Endodermal cell (in vitro differentiated cells): Measurements from ENCODE around the gene ZNF813. TPM values are rescaled to one million over a fixed set of nuclear protein-coding genes. Genes with fewer than 3 reads are reported as not detected.
A peak's percentile ranks its signal among the peaks of the same experiment; 100 is the strongest.
"Not testable (repeated sequence)": the region's sequence is repeated elsewhere in the genome, so short reads cannot be mapped to it uniquely, and the experiment has no call there.

Experiments used
- DNase-seq: peaks from one replicate; pipeline ENCODE4 v3.0.0-alpha.2; 2017
- H3K27ac ChIP-seq: 2 replicates; pipeline ENCODE4 v1.5.1; 2013; ENCODE audit warnings: mild to moderate bottlenecking, low read depth, low read length, moderate library complexity
- H3K27me3 ChIP-seq: 2 replicates; pipeline ENCODE4 v1.6.1; 2013; ENCODE audit warnings: mild to moderate bottlenecking, low read length, moderate library complexity; ENCODE audit not compliant: insufficient read depth, control insufficient read depth, poor library complexity, severe bottlenecking
- H3K36me3 ChIP-seq: 2 replicates; pipeline ENCODE4 v1.7.0; 2013; ENCODE audit warnings: mild to moderate bottlenecking, low read length, moderate library complexity; ENCODE audit not compliant: control insufficient read depth, insufficient read depth
- H3K4me1 ChIP-seq: one replicate; pipeline ENCODE4 v1.7.0; 2013; ENCODE audit warnings: low read length; ENCODE audit not compliant: control insufficient read depth, insufficient read depth
- H3K4me3 ChIP-seq: 2 replicates; pipeline ENCODE4 v1.5.1; 2013; ENCODE audit warnings: mild to moderate bottlenecking, low read length, moderate library complexity
- H3K9ac ChIP-seq: 2 replicates; pipeline ENCODE4 v1.6.1; 2013; ENCODE audit warnings: mild to moderate bottlenecking, low read length, moderate library complexity; ENCODE audit not compliant: poor library complexity, severe bottlenecking; ENCODE audit errors: extremely low read depth
- H3K9me3 ChIP-seq: 2 replicates; pipeline ENCODE4 v1.6.1; 2013; ENCODE audit warnings: mild to moderate bottlenecking, low read length, moderate library complexity; ENCODE audit not compliant: control insufficient read depth
- H3K27ac Mint-ChIP-seq: 2 replicates; pipeline ENCODE4 v1.8.0; 2020; ENCODE audit warnings: mixed read lengths
- H3K27me3 Mint-ChIP-seq: 2 replicates; pipeline ENCODE4 v1.8.0; 2021; ENCODE audit warnings: mild to moderate bottlenecking, mixed read lengths; ENCODE audit not compliant: insufficient read depth
- H3K36me3 Mint-ChIP-seq: 2 replicates; pipeline ENCODE4 v1.8.0; 2020; ENCODE audit warnings: low read depth, mixed read lengths
- H3K4me1 Mint-ChIP-seq: 2 replicates; pipeline ENCODE4 v1.8.0; 2020; ENCODE audit warnings: mixed read lengths
- H3K4me3 Mint-ChIP-seq: 2 replicates; pipeline ENCODE4 v1.8.0; 2020; ENCODE audit warnings: mild to moderate bottlenecking, moderate library complexity, mixed read lengths
- H3K9me3 Mint-ChIP-seq: 2 replicates; pipeline ENCODE4 v1.8.0; 2020; ENCODE audit warnings: mild to moderate bottlenecking, mixed read lengths
- CTCF ChIP-seq: fragments of 200-600 bp; sonication (generic); conservative IDR thresholded peaks from 2 replicates; pipeline ENCODE4 v1.5.0; 2021; ENCODE audit warnings: antibody characterized with exemption, mild to moderate bottlenecking
- WGBS, 2 experiments: methylation state at CpG; one replicate each; pipeline versions ENCODE4 v1.1.5 to v1.1.7; 2013; ENCODE audit warnings: missing lambda C conversion rate in 2 of 2, mixed read lengths in 1 of 2; ENCODE audit not compliant: insufficient coverage in 1 of 2, insufficient read length in 1 of 2; 5-methylcytosine and 5-hydroxymethylcytosine counted together
- total RNA-seq, 2 donors: library from RNA; stranded (reverse); fragmentation: NEBNext Ultra II Directional in 1 of 2; extraction: Animal tissue kit (Norgen Biotek cat#: 25700) in 1 of 2; gene quantifications; 2 replicates in 1 of 2; 3 replicates in 1 of 2; pipeline ENCODE4 v1.2.1, GENCODE V29; 2021

ZNF813 gene
- total RNA-seq, 2 donors from 2014 or later = 38.7 to 58.5 TPM

- WGBS, 2 experiments = 0% methylated on average over 9 to 30 of the region's 30 CpGs
- H3K27ac Mint-ChIP-seq = peak overlapping the region; percentile 96
- Histone ChIP-seq H3K4me3 (peak overlapping the region; percentile 87), H3K9me3 (no peaks in the 10 kb centered on the region), H3K27me3 (no peaks in the 10 kb centered on the region), H3K4me1 (peaks cover 9% of the 10 kb centered on the region), H3K9ac (peak overlapping the region; percentile 90), H3K27ac (no peak overlapping the region), H3K36me3 (peaks cover 37% of the 10 kb centered on the region)
- peak; percentile 75 for DNase-seq
- no peaks in the 10 kb centered on the region for H3K9me3 Mint-ChIP-seq
- H3K4me3 Mint-ChIP-seq = peak overlapping the region; percentile 97
- H3K36me3 Mint-ChIP-seq = peaks cover 45% of the 10 kb centered on the region
- H3K4me1 Mint-ChIP-seq = peaks cover 50% of the 10 kb centered on the region
- H3K27me3 Mint-ChIP-seq = no peaks in the 10 kb centered on the region
- TF ChIP-seq CTCF = no peak
Observed at GRCh38 chr19:53432088-53432661, 35.4 kb upstream of the ZNF813 start.

- peaks cover 44% of the 10 kb centered on the region for H3K9me3 Mint-ChIP-seq
- not testable (repeated sequence) for H3K27me3 Mint-ChIP-seq, DNase-seq, H3K4me1 Mint-ChIP-seq, H3K4me1 ChIP-seq, H3K4me3 Mint-ChIP-seq, H3K27me3 ChIP-seq, H3K27ac ChIP-seq, H3K27ac Mint-ChIP-seq, H3K9ac ChIP-seq
- WGBS, 2 experiments = 90% methylated on average over 2 of the region's 2 CpGs; no CpG with 5 or more reads in 1 of the 2 experiments
- Histone ChIP-seq H3K4me3 (peak overlapping the region; percentile 65), H3K9me3 (peaks cover 77% of the 10 kb centered on the region), H3K36me3 (peaks cover 92% of the 10 kb centered on the region)
- peaks cover 91% of the 10 kb centered on the region for H3K36me3 Mint-ChIP-seq
Observed at GRCh38 chr19:53443809-53444208, 23.7 kb upstream of the ZNF813 start.

GRCh38 chr19:53447196-53447595 is 20.3 kb upstream of the ZNF813 start:
- Mint-ChIP-seq H3K36me3 (peaks cover 94% of the 10 kb centered on the region), H3K9me3 (peaks cover 39% of the 10 kb centered on the region)
- H3K27ac ChIP-seq, H3K4me3 Mint-ChIP-seq, H3K27ac Mint-ChIP-seq, H3K27me3 Mint-ChIP-seq, H3K4me3 ChIP-seq, DNase-seq, H3K4me1 ChIP-seq, H3K4me1 Mint-ChIP-seq, H3K9ac ChIP-seq, H3K27me3 ChIP-seq: not testable (repeated sequence)
- peaks cover 86% of the 10 kb centered on the region for H3K9me3 ChIP-seq
- WGBS, 2 experiments = 100% methylated on average over 2 to 5 of the region's 5 CpGs
- peaks cover 96% of the 10 kb centered on the region for H3K36me3 ChIP-seq

- Mint-ChIP-seq H3K27me3 (no peaks in the 10 kb centered on the region), H3K27ac (no peak overlapping the region), H3K4me1 (peaks cover 9% of the 10 kb centered on the region), H3K4me3 (no peak overlapping the region), H3K36me3 (peaks cover 87% of the 10 kb centered on the region), H3K9me3 (peaks cover 80% of the 10 kb centered on the region)
- peaks cover 86% of the 10 kb centered on the region for H3K9me3 ChIP-seq
- H3K9ac ChIP-seq = no peak overlapping the region
- no peaks in the 10 kb centered on the region for H3K27me3 ChIP-seq
- H3K4me1 ChIP-seq = no peaks in the 10 kb centered on the region
- no peak for TF ChIP-seq CTCF
- H3K4me3 ChIP-seq = peak overlapping the region; percentile 75
- peaks cover 81% of the 10 kb centered on the region for H3K36me3 ChIP-seq
- no peak for DNase-seq
- 85 to 87% methylated on average over 8 to 9 of the region's 9 CpGs for WGBS, 2 experiments
- H3K27ac ChIP-seq = no peak overlapping the region
Observed at GRCh38 chr19:53455828-53456227, 11.7 kb upstream of the ZNF813 start.

GRCh38 chr19:53460131-53460721 is 7.3 kb upstream of the ZNF813 start:
- H3K9me3 ChIP-seq = peaks cover 52% of the 10 kb centered on the region
- H3K36me3 ChIP-seq = peaks cover 37% of the 10 kb centered on the region
- H3K9ac ChIP-seq, H3K27me3 ChIP-seq, H3K27me3 Mint-ChIP-seq, H3K4me1 ChIP-seq: not testable (repeated sequence)
- peaks cover 20% of the 10 kb centered on the region for H3K4me1 Mint-ChIP-seq
- 76 to 92% methylated on average over 5 to 10 of the region's 11 CpGs for WGBS, 2 experiments
- H3K27ac ChIP-seq = peak overlapping the region; percentile 34
- DNase-seq = peak; percentile 53
- H3K36me3 Mint-ChIP-seq = peaks cover 43% of the 10 kb centered on the region
- peak overlapping the region; percentile 4 for H3K4me3 Mint-ChIP-seq
- peak overlapping the region; percentile 93 for H3K27ac Mint-ChIP-seq
- peak overlapping the region; percentile 47 for H3K4me3 ChIP-seq
- peaks cover 58% of the 10 kb centered on the region for H3K9me3 Mint-ChIP-seq
